GM18507 (cell line): ENCODE results near the gene CGGBP1.

ENCODE experiments used
- DNase-seq: peaks from one replicate; pipeline ENCODE4 v3.0.0; 2011; ENCODE audit warnings: low read depth; ENCODE audit not compliant: insufficient read length; ENCODE audit errors: extremely low spot score
- FAIRE-seq: peaks from 2 replicates; lab custom pipeline; 2011; peaks lifted over from hg19 to GRCh38; lab: Jason Lieb, UNC

The CGGBP1 gene, protein sequence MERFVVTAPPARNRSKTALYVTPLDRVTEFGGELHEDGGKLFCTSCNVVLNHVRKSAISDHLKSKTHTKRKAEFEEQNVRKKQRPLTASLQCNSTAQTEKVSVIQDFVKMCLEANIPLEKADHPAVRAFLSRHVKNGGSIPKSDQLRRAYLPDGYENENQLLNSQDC

DNA sequence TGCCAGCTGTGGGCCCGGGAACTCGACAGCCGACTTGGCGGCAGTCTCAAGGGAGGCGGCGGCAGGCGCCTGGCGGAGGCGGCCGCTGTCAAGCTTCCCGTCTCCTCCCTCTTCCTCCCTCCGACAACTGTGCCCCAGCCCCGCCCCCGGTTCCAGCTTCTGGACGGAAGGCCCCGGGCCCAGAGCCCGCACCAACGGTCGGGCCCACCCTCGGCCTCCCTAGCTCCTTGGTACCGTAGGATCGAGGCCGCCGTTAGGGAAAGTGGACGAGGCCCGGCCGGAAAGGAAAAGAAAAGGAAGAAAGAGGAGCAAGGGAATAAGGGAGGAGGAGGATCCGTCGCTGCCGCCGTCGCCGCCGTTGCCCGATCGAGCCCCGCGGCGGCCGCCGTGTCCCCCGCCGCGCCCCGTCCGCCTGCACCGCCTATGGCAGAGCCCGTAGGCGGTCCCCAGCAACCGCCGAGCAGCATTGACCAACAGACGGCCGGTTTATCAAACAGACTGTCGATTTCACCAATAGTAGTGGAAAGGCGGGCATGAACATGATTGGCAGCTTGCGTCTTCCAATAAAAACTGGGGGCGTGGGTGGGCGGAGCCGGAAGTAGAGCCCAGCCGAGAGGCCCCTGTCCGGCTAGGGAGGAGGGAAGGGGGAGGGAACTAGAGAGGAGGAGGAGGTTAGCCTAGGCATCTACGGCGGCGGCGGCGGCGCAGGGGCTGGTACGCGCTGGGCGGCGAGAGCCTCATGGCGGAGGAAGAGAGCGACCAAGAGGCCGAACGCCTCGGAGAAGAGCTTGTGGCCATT, at the start of gene CGGBP1, which contains the start of gene ZNF654:
TSS of gene CGGBP1 (minus strand) at position 425 of the 799 bp plus-strand sequence. CDS start 3,029 bp downstream, outside the sequence.
TSS of gene ZNF654 (plus strand) at position 675 of the 799 bp plus-strand sequence. CDS start at position 740, 65 bp downstream.
- FAIRE-seq (peak; percentile 99), DNase-seq (peak; percentile 84)

DNA sequence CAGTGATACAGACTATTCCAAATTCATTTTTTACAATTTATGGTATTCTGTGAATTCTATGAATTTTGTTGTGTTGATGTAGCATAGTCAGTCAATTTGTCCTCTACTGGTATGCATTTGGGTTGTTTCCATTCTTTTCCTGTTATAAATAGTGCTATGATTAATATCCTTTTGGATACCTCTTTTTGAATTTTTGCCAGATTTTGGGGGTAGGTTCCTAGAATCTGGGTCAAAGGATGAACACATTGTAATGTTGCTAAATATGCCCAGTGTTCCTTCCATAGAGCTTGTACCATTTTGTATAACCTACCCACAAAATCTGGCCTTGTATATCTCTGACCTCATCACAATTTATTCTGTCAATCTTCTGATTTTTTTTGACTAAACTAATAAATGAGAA, 46.5 kb upstream of the CGGBP1 start:
- no peak for FAIRE-seq
- DNase-seq: no peak

DNA sequence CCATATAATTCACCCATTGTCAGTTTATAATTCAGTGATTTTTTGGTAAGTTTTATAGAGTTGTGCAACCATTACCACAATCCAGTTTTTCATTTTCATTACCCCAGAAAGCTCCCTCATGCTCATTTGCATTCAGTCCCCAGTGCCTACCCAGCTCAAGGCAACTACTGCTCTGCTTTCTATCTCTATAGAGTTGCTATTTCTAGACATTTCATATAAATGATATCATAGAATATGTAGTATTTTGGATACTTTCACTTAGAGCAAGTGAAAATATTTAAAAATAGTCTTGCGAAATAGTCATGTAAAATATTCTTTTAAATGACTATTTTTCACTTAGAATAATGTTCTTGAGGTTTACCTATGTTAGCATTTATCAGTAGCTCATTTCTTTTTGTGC, 42.3 kb upstream of the CGGBP1 start:
- DNase-seq: no peak
- FAIRE-seq: no peak

DNA sequence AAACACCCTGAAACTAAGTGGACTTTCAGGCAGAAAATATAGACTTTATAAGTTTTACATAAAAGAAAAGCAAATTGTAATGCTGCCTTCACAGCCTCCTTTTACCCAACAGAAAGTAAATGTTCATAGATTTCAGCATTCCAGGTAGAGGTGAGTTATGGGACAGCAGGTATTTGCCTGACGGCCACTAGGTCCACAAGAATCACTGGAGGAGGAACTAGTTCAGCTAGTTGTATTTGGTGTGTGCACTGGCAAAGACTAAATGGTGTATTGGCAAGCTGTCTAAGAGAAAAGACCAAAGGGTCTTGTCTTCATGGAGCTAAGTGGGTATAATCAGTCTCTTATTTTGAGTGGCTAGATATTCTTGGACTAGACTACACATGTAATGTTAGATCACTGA, 34.5 kb upstream of the CGGBP1 start:
- FAIRE-seq: no peak
- no peak for DNase-seq

DNA sequence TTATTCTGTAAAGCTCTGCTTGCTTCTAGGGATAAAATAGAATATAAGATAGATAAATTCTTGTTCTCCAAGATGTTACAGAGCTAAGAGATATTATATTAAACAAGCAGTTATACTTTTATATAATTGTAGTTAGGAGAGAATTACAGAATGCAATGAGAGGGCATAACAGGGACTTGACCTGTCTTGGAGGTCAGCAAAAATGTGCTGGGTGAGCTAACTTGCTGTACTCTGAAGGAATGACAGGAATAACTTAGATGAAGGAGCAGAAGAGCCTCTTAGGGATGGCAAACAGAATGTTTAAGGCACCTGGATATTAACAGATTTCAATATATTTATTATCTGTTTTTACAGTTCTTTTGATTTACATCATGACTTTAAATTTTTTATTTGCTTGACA, 33.5 kb upstream of the CGGBP1 start:
- FAIRE-seq: no peak

DNA sequence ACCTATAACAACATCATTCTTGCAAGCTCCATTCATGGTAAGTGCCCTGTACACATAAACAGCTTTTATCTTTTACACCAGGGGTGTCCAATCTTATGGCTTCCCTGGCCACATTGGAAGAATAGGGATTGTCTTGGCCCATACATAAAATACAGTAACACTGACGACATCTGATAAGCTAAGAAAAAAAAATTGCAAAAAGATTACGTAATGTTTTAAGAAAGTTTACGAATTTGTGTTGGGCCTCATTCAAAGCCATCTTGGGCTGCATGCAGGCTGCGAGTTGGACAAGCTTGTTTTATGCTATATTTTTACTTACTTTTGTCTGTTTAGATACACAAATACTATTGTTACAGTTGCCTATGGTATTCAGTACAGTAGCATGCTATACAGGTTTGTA, 31.9 kb upstream of the CGGBP1 start:
- FAIRE-seq: no peak

More for the DNA sequence above, 33.5 kb upstream of the CGGBP1 start:
- DNase-seq: no peak

DNA sequence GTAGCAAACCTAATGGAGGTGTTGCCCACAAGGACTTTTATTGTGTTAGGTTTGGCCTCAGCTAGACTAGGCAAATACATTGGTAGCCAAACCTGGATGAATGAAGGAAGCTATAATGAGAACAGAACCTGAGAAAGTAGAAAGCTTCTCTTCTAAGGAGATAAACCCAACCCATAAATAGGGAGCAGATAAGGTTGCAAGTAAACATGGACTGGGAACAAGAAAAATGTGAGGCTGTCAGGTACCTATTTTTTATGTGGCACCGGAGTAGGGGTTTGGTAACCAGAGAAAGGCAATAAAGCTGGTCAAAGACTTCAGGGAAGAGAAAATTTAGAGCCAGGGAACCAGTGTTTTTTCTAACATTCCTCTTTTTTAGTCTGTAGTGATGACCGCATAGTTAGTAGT, 25.3 kb upstream of the CGGBP1 start:
- FAIRE-seq (no peak), DNase-seq (no peak)

More for the DNA sequence above, 31.9 kb upstream of the CGGBP1 start:
- DNase-seq: no peak

DNA sequence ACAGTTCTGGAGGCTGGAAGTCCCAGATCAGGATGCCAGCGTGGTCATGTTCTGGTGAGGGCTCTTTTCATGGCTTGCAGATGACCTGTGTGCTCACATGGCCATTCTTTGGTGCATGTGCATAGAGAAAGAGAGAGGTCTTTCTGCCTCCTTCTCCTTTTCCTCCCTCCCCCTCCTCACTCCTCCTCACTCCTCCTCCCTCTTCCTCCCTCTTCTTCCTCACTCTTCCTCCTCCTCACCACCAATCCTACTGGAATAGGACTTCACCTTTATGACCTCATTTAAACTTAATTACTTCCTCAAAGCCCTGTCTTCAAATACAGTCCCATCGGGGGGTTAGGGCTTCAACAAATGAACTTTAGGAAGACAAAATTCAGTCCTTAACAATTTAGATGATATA, 24.0 kb upstream of the CGGBP1 start:
- FAIRE-seq: no peak
- DNase-seq: no peak

DNA sequence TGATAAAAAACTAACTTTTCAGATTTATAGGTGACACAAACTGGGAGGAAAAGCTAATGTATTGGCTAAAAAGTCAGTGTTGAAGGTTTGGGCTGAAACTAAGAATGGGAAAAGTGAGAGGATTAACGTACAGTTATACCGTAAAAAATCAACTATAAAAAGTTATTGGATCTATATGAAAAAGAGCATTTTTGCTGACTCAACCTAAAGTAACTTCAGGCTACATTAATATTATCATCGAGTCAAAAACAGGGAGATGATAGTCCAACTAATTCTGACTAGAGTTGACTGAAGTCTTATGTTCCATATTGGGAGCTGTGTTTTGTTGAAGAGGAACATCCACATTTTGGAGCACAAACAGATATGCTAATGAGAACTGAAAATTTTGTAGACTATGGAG, 20.1 kb upstream of the CGGBP1 start:
- FAIRE-seq (no peak), DNase-seq (no peak)

DNA sequence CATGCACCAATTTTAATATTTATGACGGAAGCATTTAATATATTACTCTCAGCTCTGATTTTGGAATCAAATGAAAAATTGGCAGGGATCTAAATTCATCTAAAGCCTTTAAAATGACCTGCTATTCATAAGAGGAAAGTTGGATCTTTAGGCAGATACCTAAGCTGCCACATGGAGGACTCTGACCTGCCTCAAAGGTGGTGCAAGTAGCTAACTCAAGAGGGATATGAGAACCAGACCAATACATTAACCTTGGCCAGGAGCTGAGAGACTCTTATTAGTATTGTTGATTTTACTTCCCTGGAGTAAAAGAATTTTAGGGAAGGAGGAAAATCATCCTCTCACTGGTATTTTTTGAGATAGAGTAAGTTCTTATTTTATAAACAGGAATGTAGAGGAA, 17.9 kb upstream of the CGGBP1 start:
- FAIRE-seq: no peak

DNA sequence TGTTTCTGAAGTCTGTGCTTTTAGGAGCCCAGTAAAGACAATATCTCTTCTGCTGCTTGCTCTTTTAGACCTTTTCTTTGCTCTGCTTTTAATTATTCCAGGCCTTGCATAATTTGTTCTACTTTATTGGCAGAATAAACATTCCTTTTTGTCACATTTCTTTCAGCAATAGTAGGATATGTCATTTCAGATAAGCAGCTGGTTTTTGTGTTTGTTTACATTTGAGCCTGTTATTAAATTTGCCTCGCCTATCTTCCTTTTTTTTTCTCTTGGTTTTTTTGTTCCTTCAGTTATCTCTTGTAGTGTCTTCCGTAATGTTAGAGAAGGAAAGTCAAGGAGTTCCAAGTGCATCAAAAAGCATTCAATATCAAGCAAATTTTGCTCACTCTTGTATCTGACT, 16.7 kb upstream of the CGGBP1 start:
- FAIRE-seq: no peak
- DNase-seq: no peak

More for the DNA sequence above, 17.9 kb upstream of the CGGBP1 start:
- DNase-seq: no peak

DNA sequence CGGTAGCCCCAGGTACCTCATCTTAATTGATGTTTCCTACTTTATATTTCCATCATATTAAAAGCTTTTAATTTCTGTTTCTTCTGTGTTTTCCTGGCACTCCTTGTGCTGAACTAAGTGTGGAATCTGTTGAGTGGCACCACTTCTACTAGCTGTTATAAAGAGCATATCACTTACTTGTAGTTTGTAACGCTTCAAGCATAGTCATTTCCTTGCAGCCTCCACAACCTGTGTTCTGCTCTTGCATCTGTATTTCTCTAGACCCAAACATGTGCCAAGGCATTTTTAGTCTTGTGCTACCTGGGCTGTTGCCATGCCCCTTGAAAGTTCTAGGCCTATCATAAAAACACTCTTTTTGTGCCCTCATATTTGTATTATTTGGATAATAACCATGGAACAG, 16.3 kb upstream of the CGGBP1 start:
- no peak for FAIRE-seq

DNA sequence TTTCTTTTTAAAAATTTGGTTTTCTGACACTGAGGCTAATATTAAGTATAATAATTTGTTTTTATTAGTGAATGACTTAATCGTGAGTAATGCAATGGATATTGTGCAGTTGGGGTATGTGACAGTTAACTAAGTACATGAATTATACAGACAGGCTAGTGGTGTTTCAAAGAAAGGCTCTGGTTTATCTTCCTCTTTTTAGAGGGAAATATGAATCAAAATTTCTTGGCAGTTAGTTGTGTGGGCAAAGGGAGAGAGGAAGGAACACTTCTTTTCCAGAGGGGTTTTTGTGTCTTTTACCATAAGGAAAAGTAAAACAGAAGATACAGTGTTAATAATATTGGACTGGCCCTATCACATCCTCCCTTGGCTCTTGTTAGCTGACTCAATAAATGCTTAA, 2.9 kb upstream of the CGGBP1 start:
- peak; percentile 31 for FAIRE-seq
- no peak for DNase-seq

More for the DNA sequence above, 16.3 kb upstream of the CGGBP1 start:
- DNase-seq: no peak

DNA sequence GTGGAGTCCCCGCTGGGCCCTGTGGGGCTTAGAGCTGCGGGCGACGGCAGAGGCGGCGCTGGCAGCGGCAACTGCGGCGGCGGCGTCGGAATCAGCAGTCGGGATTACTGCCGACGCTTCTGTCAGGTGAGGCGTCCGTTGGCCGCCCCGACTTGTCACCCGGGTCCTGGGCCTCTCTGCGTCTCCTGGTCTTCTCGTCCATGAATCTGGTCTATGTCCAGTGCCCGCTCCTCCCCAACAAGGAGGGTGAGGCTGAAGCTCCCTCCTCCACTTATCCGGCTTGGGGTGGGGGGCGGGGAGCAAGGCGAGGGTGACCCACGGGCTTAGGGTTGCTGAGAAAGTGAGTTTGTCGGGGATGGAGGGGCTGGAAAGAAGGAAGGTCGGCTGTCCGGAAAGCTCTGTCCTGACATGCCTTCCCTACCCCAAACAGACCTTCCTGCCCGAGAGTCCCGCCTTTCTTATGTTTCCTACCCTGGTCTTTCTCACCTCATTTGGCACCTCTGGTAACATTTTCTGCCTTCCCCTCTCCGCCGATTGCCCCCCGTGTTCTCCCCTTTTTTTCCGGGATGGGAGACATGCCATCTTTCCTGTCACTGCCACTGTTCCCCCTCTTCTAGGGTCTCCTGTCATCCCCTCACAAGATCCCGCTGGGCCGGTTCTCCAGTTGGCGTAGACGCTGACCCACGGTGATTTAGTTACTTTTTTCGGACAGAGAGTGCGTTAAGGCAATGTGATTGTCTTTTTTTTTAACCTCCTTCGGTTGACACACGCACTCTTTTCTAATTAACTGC, 770 bp upstream of the CGGBP1 start:
- DNase-seq: no peak
- FAIRE-seq: peak; percentile 18

DNA sequence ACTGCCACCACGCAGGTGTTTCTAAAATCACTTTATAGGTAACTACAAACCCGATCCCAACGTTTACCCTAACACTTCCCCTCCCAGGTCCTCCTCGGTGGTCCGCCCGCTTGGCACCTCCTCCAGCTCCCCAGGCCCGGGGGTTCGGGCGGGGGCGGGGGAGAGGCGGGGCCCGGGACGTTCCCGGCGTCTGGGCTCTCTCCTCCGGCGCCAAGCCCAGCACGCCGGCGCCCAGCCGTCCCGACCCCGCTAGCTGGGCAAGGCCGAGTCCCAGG, 562 bp downstream of the CGGBP1 start:
- no peak for DNase-seq
- peak; percentile 31 for FAIRE-seq

DNA sequence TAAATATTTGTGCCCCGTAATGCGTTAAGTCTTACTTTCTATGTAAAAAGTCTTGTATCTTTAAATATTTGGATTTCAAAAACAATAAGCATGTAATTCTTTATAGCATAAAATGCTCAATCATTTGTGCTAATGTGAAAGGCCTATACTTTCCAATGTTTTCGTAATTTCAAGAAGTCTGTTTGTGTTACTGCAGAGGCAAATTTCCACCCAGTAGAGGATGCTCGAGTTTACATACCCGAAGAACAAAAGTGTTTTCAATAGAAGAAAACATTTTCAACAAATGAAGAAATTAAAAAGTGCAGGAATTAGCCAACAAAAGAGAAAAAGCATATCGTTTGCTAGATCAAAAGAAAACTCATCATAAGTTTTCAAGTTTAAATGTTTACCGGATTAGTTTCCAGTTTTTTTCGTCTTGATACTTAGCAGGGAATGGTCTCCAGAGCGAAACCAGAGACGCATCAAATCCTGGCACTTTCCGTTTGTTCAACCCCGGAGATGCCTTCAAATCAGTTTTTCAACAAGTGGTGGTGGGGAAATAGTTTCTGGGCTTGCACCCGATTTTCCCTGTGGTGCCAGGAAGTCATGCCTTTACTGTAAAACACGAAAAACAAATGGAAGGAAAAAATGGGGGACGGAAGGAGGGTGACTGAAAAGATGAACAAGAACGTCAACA, 1.0 kb downstream of the CGGBP1 start:
- no peak for DNase-seq
- peak; percentile 63 for FAIRE-seq

DNA sequence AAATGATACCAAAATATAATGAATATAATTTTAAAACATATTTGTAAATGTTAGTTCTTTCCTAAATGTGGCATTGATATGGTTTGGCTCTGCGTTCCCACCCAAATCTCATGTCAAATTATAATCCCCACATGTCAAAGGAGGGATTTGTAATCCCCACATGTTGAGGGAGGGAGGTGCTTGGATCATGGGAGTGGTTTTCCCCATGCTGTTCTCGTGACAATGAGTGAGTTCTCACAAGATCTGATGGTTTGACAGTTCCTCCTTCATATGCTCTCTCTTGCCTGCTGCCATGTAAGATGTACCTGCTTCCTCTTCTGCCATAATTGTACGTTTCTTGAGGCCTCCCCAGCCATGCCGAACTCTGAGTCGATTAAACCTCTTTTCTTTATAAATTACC, 12.0 kb downstream of the CGGBP1 start:
- DNase-seq (no peak), FAIRE-seq (peak; percentile 33)

DNA sequence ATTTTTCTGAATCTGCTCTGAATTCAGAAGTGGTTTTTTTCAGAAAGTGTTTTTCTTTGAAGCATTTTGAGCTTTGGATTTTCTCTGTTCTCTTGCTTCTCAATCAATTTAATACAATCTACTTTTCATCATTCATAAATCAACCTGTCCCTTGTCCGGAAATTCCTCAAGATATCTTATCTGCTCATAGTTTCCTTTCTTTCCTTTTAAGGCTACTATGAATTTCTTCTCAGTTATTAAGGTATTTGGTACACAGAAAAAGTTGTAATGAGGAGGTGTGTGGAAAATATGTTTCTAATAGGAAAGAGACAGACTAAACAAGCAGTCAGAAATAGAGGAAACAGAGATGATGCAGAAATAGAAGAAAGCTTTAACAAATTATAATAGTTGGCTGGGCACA, 14.4 kb downstream of the CGGBP1 start:
- FAIRE-seq (no peak), DNase-seq (no peak)

DNA sequence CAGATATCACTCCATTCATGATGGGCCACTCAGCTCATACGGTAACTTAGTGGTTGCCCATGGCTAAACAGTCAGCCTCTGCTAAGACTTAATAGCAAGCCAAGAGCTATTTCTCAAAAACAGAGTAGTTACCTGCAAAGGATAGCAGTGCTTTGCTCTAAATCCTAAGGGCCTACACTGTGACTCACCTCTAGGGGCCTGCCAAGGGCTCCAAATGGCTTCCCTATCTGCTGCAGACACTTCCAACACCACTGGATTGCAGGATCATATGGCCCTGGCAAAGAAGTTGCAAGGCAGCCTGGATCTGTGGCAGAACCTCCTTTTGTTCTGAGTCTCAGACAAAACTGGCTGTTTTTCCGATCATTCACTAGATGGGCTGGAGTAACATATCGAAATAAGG, 17.8 kb downstream of the CGGBP1 start:
- FAIRE-seq (no peak), DNase-seq (no peak)

DNA sequence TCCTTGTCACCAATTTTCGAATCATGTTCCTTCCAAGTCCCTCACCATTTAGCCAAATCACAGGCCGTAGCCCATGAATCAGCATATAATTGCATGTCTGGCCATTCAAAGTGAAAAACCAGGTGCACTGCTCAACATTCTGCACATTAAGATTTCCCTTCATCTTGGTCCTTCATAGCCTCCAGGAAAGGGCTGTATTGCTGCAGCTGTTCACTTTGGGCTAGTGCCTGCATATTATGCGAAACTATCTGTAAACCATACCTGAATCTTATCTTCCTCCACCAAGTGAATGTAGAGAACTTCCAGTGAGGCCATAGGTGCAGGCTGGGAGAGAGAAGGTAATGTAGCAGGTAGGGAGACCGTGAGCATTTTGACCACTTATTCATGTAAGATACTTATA, 18.3 kb downstream of the CGGBP1 start:
- no peak for FAIRE-seq
- DNase-seq: no peak
